Dendritic cell treated with granulocyte-macrophage colony-stimulating factor and Interleukin-4, amounts not matched to agents 40 ng/mL and 50 ng/mL, for 4 days (primary cell): Measurements from ENCODE around the gene SCFD2.
"Not testable (repeated sequence)": the region's sequence is repeated elsewhere in the genome, so short reads cannot be mapped to it uniquely, and the experiment has no call there.

Source experiments
- H3K27ac Mint-ChIP-seq: one replicate; pipeline ENCODE4 v1.8.0; 2022; ENCODE audit warnings: mild to moderate bottlenecking, mixed read lengths
- H3K27me3 Mint-ChIP-seq: one replicate; pipeline ENCODE4 v1.8.0; 2022; ENCODE audit warnings: mild to moderate bottlenecking, mixed read lengths
- H3K36me3 Mint-ChIP-seq: one replicate; pipeline ENCODE4 v1.8.0; 2022; ENCODE audit warnings: low read depth, mixed read lengths
- H3K4me1 Mint-ChIP-seq: one replicate; pipeline ENCODE4 v1.8.0; 2022; ENCODE audit warnings: low read depth, mixed read lengths
- H3K4me3 Mint-ChIP-seq: one replicate; pipeline ENCODE4 v1.8.0; 2022; ENCODE audit warnings: mild to moderate bottlenecking, moderate library complexity, mixed read lengths
- H3K9me3 Mint-ChIP-seq: one replicate; pipeline ENCODE4 v1.8.0; 2022; ENCODE audit warnings: mixed read lengths
- intact Hi-C: fragments of 100-400 bp; cut with micrococcal nuclease; formaldehyde crosslinking; loops from one replicate; pipeline ENCODE4 v1.15.0; 2022

The SCFD2 gene

GRCh38 chr4:52993771-52994170, 372.1 kb downstream of the SCFD2 start:
- peaks cover 16% of the 10 kb centered on the region for H3K4me1 Mint-ChIP-seq
- no peaks in the 10 kb centered on the region for H3K9me3 Mint-ChIP-seq
- H3K36me3 Mint-ChIP-seq = no peaks in the 10 kb centered on the region
- intact Hi-C loops = no loop called here
- no peak overlapping the region for H3K27ac Mint-ChIP-seq
- no peak overlapping the region for H3K4me3 Mint-ChIP-seq
- H3K27me3 Mint-ChIP-seq = no peaks in the 10 kb centered on the region

DNA sequence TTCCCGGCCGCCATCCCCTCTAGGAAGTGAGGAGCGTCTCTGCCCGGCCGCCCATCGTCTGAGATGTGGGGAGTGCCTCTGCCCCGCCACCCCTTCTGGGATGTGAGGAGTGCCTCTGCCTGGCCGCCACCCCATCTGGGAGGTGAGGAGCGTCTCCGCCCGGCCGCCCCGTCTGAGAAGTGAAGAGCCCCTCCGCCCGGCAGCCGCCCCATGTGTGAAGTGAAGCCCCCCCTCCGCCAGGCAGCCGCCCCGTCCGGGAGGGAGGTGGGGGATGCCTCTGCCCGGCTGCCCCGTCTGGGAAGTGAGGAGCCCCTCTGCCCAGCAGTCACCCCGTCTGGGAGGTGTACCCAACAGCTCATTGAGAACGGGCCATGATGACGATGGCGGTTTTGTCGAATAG, 373.3 kb downstream of the SCFD2 start:
- intact Hi-C loops = not testable (repeated sequence)

GRCh38 chr4:52991472-52991871, 374.4 kb downstream of the SCFD2 start:
- no peaks in the 10 kb centered on the region for H3K27me3 Mint-ChIP-seq
- peak overlapping the region; percentile 35 for H3K27ac Mint-ChIP-seq
- no peaks in the 10 kb centered on the region for H3K9me3 Mint-ChIP-seq
- no peak overlapping the region for H3K4me3 Mint-ChIP-seq
- H3K4me1 Mint-ChIP-seq = peaks cover 16% of the 10 kb centered on the region
- H3K36me3 Mint-ChIP-seq = no peaks in the 10 kb centered on the region
- intact Hi-C loops = no loop called here

More for the DNA sequence above, 373.3 kb downstream of the SCFD2 start:
- H3K4me3 Mint-ChIP-seq, H3K9me3 Mint-ChIP-seq, H3K36me3 Mint-ChIP-seq, H3K27me3 Mint-ChIP-seq, H3K27ac Mint-ChIP-seq: not testable (repeated sequence)
- peaks cover 16% of the 10 kb centered on the region for H3K4me1 Mint-ChIP-seq

GRCh38 chr4:52990706-52991105, 375.2 kb downstream of the SCFD2 start:
- no peaks in the 10 kb centered on the region for H3K9me3 Mint-ChIP-seq
- no peaks in the 10 kb centered on the region for H3K36me3 Mint-ChIP-seq
- intact Hi-C loops = no loop called here
- H3K27ac Mint-ChIP-seq = no peak overlapping the region
- H3K27me3 Mint-ChIP-seq = no peaks in the 10 kb centered on the region
- no peak overlapping the region for H3K4me3 Mint-ChIP-seq
- peaks cover 12% of the 10 kb centered on the region for H3K4me1 Mint-ChIP-seq

DNA sequence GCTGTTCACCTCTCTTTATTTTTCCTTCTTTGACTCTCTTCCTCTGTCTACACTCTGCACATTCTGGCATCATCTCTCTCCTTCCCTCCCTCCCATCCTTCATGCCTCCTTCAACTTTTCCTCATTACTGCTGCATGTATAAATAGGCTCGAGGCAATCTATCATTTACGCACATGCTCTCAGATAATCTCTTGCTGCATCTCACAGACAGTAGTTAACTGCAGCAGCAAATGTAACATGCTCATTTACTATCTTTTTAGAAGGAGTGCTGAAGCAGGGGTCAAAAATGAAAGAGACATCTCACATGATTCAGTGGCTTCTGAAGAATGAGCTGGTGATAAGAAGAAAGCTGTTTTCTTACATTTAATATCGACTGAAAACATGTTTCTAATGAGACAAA, 376.0 kb downstream of the SCFD2 start:
- intact Hi-C loops = no loop called here
- Mint-ChIP-seq H3K4me3 (no peak overlapping the region), H3K36me3 (no peaks in the 10 kb centered on the region), H3K27ac (no peak overlapping the region), H3K9me3 (no peaks in the 10 kb centered on the region), H3K27me3 (no peaks in the 10 kb centered on the region), H3K4me1 (peaks cover 10% of the 10 kb centered on the region)

GRCh38 chr4:52987392-52988056, 378.3 kb downstream of the SCFD2 start:
- Mint-ChIP-seq H3K27ac (no peak overlapping the region), H3K36me3 (no peaks in the 10 kb centered on the region), H3K27me3 (no peaks in the 10 kb centered on the region), H3K4me3 (no peak overlapping the region), H3K9me3 (no peaks in the 10 kb centered on the region), H3K4me1 (peaks cover 10% of the 10 kb centered on the region)
- intact Hi-C loops = no loop called here

DNA sequence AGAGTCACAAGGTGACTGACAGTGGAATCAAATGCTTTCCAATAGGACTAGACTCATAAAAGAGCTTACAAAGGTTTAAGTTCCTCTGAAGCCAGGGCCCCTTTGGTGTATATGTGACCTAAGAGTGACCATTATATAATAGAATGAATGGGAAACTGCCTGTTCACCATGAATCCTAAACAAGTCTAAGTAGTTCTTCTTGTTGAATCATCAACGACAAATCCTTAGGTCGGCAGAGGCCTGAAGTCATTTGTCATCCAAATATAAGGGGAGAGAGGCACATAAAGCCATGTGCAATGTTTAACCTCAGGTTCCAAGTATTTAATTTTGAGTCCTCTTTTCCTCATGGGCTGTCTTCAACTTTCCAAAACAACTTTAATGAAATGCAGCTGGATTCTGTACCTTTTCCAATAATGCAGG, 381.4 kb downstream of the SCFD2 start:
- Mint-ChIP-seq H3K9me3 (no peaks in the 10 kb centered on the region), H3K36me3 (no peaks in the 10 kb centered on the region), H3K4me1 (peaks cover 9% of the 10 kb centered on the region), H3K4me3 (no peak overlapping the region), H3K27me3 (no peaks in the 10 kb centered on the region), H3K27ac (no peak overlapping the region)
- intact Hi-C loops = no loop called here

GRCh38 chr4:52983563-52984303, 382.1 kb downstream of the SCFD2 start:
- Mint-ChIP-seq H3K9me3 (no peaks in the 10 kb centered on the region), H3K27ac (no peak overlapping the region), H3K4me3 (no peak overlapping the region), H3K4me1 (peaks cover 9% of the 10 kb centered on the region), H3K36me3 (no peaks in the 10 kb centered on the region), H3K27me3 (no peaks in the 10 kb centered on the region)
- intact Hi-C loops = loop anchor here (2.0 kb wide), 3 partner anchors 395 to 607 kb away; no protein-coding TSS in a partner anchor

DNA sequence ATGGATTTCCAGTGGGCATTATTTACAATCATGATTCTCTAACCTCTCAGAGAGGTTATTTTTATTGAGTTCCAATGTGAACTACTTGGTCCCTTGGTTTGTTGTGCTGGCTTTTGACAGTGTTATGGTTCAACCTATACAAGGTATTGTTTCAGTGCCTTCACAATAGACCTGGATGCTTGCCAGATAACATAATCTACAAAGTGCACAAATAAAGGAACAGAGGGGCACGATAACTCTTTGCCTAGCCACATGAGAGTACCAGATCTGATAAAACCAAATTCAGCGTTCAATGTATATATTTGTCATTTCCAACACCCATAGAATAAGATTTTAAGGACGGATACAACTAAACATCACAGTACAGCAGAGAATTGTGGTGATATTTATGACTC, 382.9 kb downstream of the SCFD2 start:
- Mint-ChIP-seq H3K27ac (no peak overlapping the region), H3K4me1 (peaks cover 9% of the 10 kb centered on the region), H3K9me3 (no peaks in the 10 kb centered on the region), H3K27me3 (no peaks in the 10 kb centered on the region), H3K36me3 (no peaks in the 10 kb centered on the region), H3K4me3 (no peak overlapping the region)
- intact Hi-C loops = loop anchor here (2.0 kb wide), 3 partner anchors 394 to 606 kb away; no protein-coding TSS in a partner anchor

- Mint-ChIP-seq H3K4me1 (peaks cover 9% of the 10 kb centered on the region), H3K9me3 (no peaks in the 10 kb centered on the region), H3K27ac (no peak overlapping the region)
Observed at GRCh38 chr4:52982255-52982945, 383.5 kb downstream of the SCFD2 start.

DNA sequence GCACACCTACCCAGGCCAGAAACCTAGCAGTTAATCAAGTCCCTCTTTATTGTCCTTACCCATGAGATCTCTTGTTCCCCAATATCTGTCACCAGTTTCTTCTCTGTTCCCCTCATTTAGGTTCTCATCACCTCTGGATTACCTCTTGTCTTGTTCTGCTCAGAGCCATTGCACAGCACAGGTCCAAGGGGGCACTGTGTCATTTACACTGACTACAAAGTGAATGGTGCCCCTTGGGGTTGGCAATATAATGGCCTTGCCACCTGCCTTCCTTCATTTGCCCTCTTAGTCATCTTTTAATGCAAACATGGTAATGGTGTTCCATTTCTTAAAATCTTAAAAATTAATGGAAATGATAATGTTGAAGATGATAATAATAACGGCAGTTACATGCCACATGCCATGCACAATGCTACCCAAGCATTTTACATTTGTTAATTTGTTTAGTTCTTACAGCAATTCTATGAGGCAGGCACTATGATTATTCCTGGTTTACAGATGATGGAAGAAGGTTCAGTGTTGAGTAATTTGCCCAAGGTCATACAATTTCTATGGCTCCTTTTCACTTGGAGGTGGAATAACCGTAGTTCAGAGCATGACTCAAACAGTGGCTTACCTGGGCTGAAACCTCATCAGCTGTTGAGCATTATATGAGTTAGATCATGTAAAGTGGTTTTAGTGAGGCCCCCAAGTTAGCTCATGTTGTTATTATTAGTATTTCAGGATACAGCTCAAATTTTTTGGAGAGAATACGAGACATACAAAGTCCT, 385.9 kb downstream of the SCFD2 start:
- intact Hi-C loops = no loop called here
- no peaks in the 10 kb centered on the region for H3K36me3 Mint-ChIP-seq
- H3K4me1 Mint-ChIP-seq = peaks cover 9% of the 10 kb centered on the region
- no peak overlapping the region for H3K27ac Mint-ChIP-seq
- H3K4me3 Mint-ChIP-seq = no peak overlapping the region
- no peaks in the 10 kb centered on the region for H3K9me3 Mint-ChIP-seq
- no peaks in the 10 kb centered on the region for H3K27me3 Mint-ChIP-seq

More at GRCh38 chr4:52982255-52982945, 383.5 kb downstream of the SCFD2 start:
- Mint-ChIP-seq H3K4me3 (no peak overlapping the region), H3K36me3 (no peaks in the 10 kb centered on the region), H3K27me3 (no peaks in the 10 kb centered on the region)
- intact Hi-C loops = loop anchor here (2.0 kb wide), 3 partner anchors 394 to 606 kb away; no protein-coding TSS in a partner anchor

DNA sequence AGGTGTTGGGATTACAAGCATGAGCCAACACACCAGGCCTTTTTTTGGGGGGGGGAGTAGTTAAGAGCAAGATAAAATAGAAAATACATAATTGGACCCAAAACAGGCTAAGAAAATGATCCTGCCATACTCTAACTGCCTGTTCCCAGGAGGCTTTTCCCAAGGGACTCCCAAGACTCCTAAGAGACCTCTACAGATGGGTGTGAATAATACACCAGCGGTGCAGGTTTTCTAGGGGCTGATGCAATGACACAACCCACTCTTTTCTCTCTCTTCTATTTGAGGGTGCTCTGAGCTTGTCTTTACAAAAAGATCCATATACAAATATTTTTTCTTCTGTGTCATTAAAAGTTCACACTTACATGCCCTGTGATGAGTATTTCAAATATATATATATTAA, 386.8 kb downstream of the SCFD2 start:
- H3K36me3 Mint-ChIP-seq = no peaks in the 10 kb centered on the region
- H3K9me3 Mint-ChIP-seq = no peaks in the 10 kb centered on the region
- no peak overlapping the region for H3K27ac Mint-ChIP-seq
- H3K4me3 Mint-ChIP-seq = no peak overlapping the region
- H3K27me3 Mint-ChIP-seq = no peaks in the 10 kb centered on the region
- intact Hi-C loops = no loop called here
- H3K4me1 Mint-ChIP-seq = peaks cover 9% of the 10 kb centered on the region

- H3K36me3 Mint-ChIP-seq = no peaks in the 10 kb centered on the region
- no peaks in the 10 kb centered on the region for H3K9me3 Mint-ChIP-seq
- intact Hi-C loops = no loop called here
- H3K4me3 Mint-ChIP-seq = no peak overlapping the region
- H3K4me1 Mint-ChIP-seq = peaks cover 9% of the 10 kb centered on the region
- H3K27ac Mint-ChIP-seq = no peak overlapping the region
- no peaks in the 10 kb centered on the region for H3K27me3 Mint-ChIP-seq
Observed at GRCh38 chr4:52977252-52977651, 388.6 kb downstream of the SCFD2 start.
